HuH-7.5 (cell line): Measurements from ENCODE around the gene C6orf141.

Source experiments
- DNase-seq: peaks from one replicate; pipeline ENCODE4 v3.0.0; 2011; ENCODE audit warnings: low spot score

C6orf141 gene

DNA sequence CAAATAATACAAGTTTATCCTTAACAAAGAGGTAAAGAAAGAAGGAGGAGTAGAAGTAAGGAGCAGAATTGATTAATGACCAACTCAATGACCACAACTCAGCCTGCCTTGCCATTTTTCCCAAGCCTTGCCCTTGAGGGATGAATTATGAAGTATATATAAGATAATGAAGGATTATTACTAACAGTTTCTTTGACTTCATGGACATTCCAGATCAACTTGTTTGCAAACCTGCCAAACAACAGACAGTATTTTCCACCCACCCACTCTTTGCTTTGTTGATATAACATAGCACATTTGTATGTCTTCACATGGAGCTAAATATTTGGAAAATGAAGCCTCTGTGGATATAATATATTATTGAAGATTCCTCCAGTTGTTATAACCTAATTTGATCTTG lies 9.9 kb upstream of the C6orf141 start:
- DNase-seq: no peak

DNA sequence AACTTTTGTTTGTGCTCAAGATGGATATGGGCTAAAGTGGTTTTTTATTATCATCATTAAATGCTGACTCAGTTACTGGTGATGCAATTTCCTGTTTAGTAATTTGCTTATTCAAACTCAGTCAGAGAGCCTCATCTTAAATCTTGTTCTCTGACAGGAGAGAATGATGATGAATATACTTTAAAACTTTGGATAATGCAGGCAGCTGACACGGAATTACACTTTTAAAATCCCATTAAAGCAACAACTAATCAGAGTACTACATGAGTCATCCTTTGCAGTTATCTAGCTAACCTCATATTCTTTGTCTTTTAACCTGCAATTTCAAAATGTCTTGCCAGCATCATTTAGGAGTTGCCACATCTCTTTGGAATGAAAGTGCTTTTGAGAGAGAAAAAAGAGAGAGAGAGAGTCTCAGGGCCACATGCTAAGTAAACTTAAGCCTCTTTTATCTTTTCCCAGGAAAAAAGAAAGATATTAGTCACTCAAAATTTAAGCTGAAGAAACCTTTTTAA lies 9.2 kb upstream of the C6orf141 start:
- no peak for DNase-seq

DNA sequence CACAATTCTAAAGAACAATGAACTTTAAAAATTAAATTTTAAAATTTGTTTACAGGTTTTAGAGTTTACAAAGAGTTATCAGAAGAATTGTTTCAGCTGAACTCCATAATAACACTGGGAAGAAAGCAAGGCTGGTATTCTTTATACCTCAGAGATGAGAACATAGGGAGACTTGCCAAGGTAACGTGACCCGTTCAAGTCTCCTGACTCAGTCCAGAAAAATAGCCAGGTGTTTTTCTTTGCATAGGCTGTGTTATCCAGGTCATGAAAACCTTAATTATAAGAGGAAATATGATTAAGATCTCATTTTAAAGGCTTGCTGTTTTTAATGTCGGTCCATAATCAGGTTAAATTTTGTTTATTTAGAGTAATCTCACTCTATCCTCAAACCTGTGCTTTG lies 8.5 kb upstream of the C6orf141 start:
- no peak for DNase-seq

DNA sequence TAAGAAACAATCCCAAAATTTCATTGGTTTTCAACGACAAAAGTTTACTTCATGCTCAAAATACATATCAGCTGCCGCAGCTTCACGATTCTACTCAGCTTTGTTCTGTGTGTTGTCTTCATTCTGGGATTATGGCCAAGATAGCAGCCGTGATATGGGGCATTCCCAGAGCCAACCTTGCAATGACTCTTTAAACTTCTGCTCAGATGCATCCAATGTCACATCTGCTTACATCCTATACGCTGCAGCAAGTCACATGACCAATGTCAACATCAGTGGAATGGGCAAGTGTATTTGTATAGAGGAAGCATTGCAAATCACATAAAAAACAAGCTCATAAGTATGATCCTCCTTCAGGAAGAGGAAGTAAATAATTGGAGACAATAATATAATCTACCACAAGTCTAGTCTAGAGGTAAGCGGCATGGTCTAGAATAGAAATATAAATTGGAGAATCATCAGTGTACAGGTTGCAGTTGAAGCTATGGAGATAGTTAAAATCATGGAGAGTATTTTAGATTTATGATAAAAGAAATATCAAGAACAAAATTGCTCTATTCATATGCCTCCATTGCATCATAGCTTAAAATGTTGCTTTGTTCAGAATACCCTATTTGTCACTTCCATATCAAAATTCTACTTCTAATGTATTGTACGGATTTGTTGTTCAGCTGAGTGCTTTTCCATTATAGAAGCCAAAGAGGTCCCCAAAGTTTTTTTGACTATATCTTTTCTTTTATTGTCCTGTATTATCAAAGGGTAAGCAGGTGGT lies 7.2 kb upstream of the C6orf141 start:
- no peak for DNase-seq

DNA sequence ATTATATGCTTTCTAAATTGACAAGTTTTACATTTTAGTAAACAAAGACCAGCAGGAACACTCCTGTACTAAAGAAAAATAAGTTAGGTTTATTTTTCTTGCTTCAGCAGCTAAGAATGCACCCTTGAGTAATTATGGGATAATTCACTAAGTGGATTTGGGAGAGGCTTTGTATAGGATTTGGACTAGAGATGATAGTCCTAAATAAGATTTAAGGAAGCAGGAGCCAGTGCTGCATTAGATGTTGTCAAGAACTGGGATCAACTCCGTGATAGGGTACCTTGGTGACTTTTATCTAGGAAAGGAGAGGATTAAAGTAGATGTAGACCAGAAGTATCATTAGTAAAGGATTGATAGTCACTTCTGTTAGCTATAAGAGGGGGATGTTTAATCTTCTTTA lies 4.1 kb upstream of the C6orf141 start:
- DNase-seq: no peak

DNA sequence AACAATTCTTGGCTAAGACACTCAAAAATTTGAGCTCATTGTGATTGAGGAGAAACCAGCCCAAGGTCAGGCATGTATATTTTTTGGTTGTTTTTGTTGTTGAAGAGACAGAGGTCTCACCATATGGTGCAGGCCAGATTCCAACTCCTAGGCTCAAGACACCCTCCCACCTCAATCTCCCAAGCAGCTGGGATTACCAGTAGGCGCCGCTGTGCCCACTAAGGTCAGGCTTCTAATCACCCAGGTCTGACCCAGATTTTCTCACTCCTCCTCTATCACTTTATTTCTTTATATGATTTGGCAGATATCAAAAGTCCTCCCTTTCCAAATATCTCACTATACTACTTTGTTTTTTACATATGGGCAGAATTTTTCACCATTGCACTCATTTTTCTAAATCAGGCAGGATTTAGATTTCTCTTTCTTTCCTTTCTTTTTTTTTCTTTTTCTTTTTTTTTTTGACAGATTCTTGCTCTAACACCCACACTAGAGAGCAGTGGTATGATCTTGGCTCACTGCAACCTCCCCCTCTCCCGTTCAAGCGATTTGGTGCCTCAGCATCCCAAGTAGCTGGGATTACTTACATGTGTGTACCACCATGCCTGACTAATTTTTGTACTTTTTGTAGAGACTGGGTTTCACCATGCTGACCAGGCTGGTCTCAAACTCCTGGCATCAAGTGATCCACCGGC lies 1.7 kb upstream of the C6orf141 start:
- DNase-seq: no peak

DNA sequence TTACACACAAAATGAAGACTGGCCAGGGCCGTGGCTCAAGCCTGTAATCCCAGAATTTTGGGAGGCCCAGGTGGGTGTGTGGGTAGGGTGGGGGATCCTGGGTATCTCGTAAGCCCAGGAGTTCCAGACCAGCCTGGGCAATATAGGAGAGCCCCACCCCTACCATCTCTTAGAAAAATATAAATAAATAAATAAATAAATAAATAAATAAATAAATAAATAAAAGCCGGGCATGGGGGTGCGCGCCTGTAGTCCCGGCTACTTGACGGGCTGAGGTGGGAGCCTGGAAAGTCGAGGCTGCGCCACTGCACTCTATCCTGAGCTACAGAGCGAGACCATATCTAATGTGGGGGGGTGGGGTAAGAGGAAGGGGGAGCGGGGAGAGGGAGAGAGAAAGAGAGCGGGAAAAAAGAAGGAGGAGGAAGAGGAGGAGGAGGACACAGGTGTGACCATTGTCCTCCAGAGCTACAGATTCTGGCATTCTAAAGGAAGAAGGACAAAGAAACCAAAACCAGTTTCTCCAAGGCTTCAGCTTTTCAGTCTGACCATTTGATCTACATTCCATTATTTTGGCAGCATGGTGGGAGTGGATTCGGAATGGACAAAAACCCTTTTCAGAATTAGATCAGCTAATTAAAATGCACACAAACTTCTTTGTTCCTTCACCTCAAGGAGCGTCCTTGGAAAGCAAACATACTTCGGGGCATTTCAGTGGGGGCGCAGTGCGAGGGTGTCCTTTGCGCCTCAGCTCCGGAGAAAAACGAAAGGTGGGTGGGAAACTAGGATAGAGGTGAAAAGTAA lies 577 bp upstream of the C6orf141 start:
- DNase-seq: no peak

DNA sequence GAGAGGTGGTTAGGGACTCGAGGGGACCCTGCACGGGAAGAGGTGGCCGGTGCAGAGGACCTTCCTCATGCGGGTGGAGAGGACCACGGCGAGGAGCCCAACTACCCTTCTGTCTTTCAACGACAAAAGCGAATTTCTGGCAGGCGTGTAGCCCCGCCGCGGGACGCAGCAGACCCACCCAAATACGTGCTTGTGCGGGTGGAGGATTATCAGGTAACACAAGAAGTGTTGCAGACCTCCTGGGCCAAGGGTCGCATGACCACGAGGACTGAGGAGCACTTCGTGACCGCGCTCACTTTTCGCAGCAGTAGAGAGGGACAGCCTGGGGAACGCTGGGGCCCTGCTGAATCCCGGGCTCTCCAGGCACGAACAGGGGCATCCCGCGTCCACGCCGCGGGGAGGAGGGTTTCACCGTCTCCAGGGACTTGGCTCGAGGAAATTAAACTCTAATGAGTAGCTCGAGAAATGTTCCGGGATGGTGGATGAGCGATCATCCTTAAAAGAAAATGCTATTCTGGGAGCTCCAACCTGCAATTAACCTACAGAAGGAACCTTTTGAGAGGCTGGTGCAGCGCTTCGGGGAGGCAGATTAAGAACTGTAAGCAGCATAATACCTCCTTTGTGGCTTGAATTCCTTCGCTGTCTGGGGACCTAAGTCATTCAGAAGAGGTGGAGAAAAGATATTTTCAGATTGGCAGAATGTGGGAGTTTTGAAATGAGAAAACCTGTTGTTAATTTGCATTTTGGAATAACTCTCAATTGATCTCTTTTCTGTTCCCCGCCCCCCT lies 804 bp downstream of the C6orf141 start:
- DNase-seq: no peak

DNA sequence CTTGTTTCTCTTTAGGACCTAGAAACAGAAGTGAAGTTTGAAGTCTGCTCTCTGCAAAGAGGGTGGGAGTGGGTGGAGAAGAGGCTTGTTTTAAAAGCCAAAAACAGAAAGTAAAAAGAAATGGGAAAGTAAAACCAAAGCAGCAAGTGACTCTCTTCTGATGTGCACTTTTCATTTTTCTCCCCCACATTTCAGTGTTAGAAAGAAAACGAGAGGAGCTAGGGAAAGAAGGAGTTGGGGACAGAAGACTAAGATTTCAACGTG lies 1.3 kb downstream of the C6orf141 start:
- no peak for DNase-seq

DNA sequence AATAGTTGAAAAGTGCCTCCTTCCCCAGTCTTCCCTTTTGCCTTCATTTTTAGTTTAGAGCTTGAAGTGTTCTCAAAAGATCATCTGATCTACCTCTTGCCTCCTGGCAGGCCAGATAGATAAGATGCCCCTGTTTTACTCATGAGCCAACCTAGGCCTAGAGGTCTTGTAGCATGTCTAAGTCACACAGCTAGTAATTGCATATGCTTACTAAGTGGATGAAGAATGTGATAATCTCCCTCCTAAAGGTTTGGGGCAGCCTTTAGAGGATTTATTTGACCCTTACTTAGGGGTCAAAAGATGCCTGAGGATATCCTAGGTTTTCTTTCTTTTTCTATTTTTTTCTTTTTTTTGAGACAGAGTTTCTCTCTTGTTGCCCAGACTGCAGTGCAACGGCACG lies 2.1 kb downstream of the C6orf141 start:
- DNase-seq: no peak

DNA sequence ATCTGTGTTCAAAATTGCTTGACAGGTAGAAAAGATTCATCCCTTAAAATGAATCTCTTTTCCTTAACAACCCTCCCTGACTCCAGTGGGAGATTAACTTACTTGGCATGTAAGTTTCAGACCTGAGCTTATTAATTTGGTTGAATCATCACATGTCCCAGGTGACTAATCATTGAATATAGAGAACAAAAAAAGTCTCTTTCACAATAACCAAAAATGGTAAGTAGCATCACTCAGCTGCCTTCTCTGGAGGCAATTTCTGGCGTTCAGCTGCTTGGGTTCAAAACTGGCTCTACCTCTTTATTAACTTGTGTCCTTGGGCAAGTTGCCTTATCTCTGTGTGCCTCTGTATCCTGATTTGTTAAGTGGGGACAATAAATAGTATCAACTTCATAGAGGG lies 2.9 kb downstream of the C6orf141 start:
- no peak for DNase-seq

DNA sequence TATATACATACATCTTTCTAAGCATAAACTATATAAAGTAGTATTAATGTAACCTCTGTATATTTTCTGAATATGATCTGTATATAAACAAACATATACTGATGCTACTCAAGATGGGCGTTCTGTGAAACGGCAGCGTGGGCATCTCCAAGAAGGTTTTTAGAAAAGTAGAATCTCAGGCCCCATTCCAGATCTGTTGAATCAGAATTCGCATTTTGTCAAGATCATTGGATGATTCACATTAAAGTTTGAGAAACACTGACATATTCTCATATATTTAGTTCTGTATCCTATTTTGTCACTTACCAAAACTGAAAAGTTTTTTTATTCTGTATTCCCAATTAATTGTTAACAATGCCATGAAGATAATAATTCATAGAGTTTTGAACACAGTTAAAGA lies 5.5 kb downstream of the C6orf141 start:
- no peak for DNase-seq

DNA sequence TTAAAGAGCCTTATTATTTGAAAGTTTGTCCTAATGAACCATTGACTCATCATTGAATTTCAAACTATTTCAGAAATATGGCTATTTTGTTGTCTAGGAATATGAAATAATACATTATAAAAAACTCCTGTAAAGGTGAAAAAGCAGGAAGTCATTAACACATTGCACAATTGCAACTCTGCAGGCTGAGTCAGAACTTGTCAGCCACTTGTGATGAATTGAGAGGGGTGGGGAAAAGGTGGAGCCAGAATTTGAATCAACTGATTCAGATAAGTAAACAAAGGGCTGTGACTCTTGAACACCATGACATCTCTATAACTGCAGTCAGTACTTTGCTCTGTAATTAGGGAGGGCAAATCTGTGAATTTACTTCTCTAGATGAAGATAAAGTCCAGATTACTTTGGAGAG lies 6.0 kb downstream of the C6orf141 start:
- DNase-seq: peak; percentile 46

DNA sequence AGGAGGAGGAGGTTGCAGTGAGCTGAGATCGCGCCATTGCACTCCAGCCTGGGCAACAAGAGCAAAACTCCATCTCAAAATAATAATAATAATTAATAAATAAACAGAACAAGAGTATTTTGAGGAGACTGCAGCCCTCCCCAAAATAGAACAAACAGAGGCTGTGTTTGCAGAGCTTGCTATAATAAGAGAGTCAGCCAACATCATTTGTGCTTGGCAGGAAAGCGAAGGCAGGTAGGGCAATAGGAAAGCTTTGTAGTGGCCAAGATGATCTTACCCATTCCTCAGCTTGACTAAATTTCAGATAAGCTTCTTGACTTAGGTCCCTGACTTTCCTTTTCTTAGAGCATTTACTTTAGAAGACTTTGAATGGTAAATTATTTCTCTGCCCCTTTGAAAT lies 6.7 kb downstream of the C6orf141 start:
- no peak for DNase-seq

DNA sequence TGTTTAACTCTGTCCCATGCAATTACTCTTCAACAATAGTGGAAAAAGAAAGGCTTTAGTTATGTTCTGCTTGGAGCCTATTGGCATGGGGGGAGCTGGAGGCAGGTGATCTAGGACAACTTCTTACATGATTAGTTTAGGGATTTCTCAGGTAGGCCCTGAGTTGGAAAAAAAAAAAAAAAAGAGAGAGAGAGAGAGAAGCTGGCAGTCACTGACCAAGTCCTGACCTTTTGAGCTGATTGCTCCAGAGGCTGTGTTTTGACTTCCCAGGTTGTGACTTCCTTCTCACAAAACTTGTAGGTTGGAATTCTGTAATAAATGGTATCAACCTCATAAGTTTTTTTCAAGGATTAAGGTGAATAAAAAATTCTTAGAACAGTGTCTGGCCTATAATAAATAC lies 7.8 kb downstream of the C6orf141 start:
- no peak for DNase-seq

DNA sequence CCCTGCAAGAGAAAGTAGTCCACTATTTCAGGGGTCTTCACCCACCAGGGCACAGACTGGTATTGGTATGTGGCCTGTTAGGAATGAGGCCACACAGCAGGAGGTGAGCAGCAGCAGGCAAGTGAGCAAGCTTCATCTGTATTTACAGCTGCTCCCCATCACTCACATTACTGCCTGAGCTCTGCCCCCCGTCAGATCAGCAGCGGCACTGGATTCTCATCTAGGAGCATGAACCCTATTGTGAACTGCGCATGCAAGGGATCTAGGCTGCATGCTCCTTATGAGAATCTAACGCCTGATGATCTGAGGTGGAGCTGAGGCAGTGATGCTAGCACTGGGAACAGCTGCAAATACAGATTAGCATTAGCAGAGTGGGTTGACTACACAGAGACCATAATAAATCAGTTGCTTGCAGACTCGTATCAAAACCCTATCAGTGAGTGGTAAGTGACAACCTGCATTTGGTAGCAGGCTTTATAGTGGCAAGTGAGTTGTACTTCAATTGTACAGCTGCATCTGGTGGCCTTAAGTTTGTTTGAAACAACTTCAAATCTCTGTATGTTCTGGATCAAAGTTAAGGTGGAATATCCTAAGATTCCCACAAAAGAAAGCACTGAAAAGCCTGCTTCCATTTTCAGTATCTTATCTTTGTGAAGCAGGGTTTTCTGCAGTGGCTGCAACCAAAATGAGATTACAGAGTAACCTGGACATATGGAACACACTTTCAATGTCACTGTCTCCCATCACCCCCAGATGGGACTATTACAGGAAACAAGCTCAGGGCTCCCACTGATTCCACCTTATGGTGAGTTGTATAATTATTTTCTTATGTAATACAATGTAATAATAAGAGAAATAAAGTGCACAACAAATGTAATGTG lies 12.8 kb downstream of the C6orf141 start:
- DNase-seq: no peak

DNA sequence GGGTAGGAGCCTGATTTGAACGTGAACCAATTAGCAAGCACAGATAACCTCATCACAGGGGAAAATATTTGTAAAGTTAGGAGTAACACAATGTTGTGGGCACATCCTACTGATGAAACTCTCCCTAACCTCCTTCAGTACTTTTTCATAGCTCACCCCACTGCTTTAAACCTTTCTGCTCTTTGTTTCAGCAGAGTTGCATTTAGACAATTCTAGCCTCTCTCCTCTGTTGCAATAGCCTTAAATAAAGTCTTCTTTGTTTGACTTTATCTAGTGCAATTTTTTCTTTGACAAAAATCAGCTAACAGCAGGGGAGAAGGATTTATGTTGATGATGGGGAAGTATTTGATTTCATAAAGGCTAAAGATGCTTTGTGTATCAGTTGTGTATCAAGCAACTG lies 14.1 kb downstream of the C6orf141 start:
- no peak for DNase-seq

DNA sequence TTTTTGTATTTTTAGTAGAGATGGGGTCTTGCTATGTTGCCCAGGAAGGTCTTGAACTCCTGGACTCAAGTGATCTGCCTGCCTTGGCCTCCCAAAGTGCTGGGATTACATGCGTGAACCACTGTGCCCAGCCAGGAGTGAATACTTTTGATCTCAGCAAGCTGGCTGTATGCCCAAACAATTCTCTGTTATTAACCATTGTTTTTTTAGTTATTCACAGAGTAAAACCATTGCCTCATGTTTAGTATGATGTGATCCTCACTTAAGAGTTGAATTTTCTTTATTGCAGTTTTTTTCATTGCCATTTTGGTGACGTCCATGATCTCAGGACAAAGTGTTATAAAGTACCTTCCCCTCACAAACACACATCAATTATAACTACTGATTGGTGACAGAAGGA lies 14.8 kb downstream of the C6orf141 start:
- no peak for DNase-seq

DNA sequence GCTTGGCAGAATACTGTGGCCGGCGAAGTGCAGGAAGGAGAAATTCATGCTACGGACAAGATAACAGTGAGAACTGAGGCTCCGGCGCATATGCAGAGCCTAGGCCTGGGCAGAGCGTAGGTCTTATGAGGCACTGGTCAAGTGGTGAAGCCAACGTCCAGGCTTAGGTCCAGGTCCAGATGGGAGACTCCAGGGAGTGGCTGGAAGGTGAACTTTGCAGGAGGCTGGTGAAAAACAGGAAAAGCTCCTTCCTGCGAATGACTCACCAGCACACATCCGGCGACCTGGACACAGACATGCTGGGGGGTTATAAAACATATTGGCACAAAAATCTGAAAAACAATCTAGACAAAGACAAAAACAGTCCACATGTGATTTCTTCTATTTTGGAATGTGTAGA lies 15.4 kb downstream of the C6orf141 start:
- no peak for DNase-seq

DNA sequence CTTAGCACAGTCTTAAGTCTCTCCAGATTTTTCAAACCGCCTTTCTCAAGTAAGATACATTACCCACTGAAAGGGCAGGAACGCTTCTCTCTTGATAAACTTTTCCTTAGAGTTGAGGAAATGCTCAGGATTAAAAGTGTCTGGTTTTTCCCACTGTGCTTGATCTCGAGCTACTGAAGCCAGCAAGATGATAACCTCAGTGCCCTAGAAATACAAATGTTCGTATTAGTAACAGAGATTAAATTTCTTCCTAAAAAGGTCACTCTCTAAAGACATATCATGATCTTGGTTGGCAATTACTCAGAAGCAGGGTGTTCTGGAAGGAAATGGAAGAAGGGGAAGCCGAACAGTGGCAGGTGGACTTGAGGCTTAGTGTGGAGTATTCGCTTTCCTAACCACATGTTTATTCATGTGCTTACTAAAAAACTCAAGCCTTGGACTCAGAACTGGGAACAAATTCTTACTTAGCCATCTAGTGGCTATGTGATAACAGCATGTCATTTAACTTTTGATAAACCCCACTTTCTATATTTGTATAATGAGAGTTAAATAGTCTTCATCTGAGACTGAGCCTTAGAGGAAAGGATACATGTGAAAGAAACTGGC lies 20.1 kb downstream of the C6orf141 start:
- no peak for DNase-seq

DNA sequence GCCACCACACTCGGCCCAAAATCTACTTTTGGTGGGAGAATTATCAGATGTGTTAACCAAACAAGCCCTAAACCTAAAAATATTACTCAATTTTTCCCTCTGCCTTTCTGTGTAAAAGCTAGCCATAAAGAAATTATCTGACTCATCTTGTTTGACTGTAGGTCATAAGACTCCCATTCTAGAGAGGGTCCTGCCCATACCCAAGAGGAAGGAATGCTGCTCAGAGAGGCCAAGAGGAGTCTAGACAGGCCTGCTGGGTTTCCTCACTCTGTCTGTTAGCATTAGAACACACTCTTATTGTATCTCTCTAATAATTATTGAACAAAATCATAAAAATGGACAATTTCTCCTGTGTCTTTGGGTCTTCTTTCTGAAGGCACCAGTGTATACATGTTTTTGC lies 26.1 kb downstream of the C6orf141 start:
- DNase-seq: no peak
